GM21423 (cell line): ENCODE data around the gene OR2V2.
"Not testable (repeated sequence)": the region's sequence is repeated elsewhere in the genome, so short reads cannot be mapped to it uniquely, and the experiment has no call there.

Experiments used
- ATAC-seq: cut with Tn5 transposase; IDR thresholded peaks from one replicate; pipeline ENCODE4 v1.9.1; 2021; ENCODE audit warnings: mild to moderate bottlenecking, moderate library complexity; ENCODE audit not compliant: unreplicated experiment

OR2V2 gene

GRCh38 chr5:181146927-181147636 lies at the start of gene OR2V2:
Gene OR2V2, plus strand, starts transcription at chr5:181147586. Its CDS starts 7,357 bp downstream, at chr5:181154943.
- ATAC-seq = not testable (repeated sequence)

- ATAC-seq = not testable (repeated sequence)
These were observed 49.5 kb upstream of the OR2V2 start for GRCh38 chr5:181097759-181098491.

- ATAC-seq = no peak
These were observed 48.4 kb upstream of the OR2V2 start for GRCh38 chr5:181098762-181099601.

GRCh38 chr5:181099602-181100086 lies 47.7 kb upstream of the OR2V2 start:
- no peak for ATAC-seq

- ATAC-seq = no peak
These were observed 47.1 kb upstream of the OR2V2 start for GRCh38 chr5:181100121-181100875.

GRCh38 chr5:181101030-181101641 lies 46.2 kb upstream of the OR2V2 start:
- not testable (repeated sequence) for ATAC-seq

GRCh38 chr5:181101930-181102674 lies 45.3 kb upstream of the OR2V2 start:
- not testable (repeated sequence) for ATAC-seq

- ATAC-seq = not testable (repeated sequence)
These were observed 43.2 kb upstream of the OR2V2 start for GRCh38 chr5:181104259-181104568.

- ATAC-seq = not testable (repeated sequence)
These were observed 42.6 kb upstream of the OR2V2 start for GRCh38 chr5:181104606-181105390.

- no peak for ATAC-seq
These were observed 41.9 kb upstream of the OR2V2 start for GRCh38 chr5:181105391-181106025.

GRCh38 chr5:181107699-181108098 lies 39.7 kb upstream of the OR2V2 start:
- ATAC-seq = no peak

GRCh38 chr5:181108578-181109165 lies 38.7 kb upstream of the OR2V2 start:
- ATAC-seq = no peak

- ATAC-seq = no peak
These were observed 37.8 kb upstream of the OR2V2 start for GRCh38 chr5:181109489-181110013.

- ATAC-seq = no peak
These were observed 36.4 kb upstream of the OR2V2 start for GRCh38 chr5:181111010-181111409.

GRCh38 chr5:181112476-181112875 lies 34.9 kb upstream of the OR2V2 start:
- ATAC-seq = no peak

GRCh38 chr5:181113572-181113971 lies 33.8 kb upstream of the OR2V2 start:
- not testable (repeated sequence) for ATAC-seq

- no peak for ATAC-seq
These were observed 33.0 kb upstream of the OR2V2 start for GRCh38 chr5:181114284-181114843.
